ENCODE data around the gene TBATA. TPM values are rescaled to one million over a fixed set of nuclear protein-coding genes. Genes with fewer than 3 reads are reported as not detected.

TBATA gene
- total RNA-seq, 1 experiment from 2014 or later = not detected

DNA sequence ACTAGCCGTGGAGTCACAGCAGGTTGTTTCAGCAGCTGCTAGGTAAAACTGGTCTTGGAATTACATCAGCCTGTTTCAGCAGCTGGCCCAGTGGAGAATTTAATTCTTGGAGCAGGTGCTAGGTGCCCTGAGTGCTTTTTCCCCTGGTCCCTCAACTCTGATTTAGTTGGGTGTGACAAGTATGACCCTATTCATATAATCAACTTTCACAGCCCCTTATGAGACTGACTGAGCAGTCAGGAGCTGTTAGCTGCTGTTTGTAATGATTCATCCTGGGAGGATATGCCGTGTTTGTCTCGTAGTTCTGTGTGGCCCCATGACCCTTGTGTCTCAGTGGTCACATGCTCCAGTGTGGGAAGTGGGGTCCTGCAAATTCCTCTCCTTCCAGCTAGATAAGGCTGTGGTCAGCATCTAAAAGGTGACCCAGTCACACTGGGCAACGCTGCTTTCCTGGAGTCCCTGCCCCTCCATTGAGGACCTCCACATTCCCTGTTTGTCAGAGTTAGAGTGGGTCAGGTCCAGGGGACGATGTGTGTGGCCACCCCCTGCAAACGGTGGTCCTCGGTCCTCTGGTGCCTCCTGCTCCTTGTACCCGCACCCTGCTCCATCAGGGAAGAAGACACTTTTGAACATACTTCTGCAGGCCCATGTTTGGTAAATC, 28.3 kb downstream of the TBATA start:
- CTCF ChIA-PET = no interaction called here
- intact Hi-C loops (cut with micrococcal nuclease; ENCODE audit: unreplicated experiment) = no loop called here

DNA sequence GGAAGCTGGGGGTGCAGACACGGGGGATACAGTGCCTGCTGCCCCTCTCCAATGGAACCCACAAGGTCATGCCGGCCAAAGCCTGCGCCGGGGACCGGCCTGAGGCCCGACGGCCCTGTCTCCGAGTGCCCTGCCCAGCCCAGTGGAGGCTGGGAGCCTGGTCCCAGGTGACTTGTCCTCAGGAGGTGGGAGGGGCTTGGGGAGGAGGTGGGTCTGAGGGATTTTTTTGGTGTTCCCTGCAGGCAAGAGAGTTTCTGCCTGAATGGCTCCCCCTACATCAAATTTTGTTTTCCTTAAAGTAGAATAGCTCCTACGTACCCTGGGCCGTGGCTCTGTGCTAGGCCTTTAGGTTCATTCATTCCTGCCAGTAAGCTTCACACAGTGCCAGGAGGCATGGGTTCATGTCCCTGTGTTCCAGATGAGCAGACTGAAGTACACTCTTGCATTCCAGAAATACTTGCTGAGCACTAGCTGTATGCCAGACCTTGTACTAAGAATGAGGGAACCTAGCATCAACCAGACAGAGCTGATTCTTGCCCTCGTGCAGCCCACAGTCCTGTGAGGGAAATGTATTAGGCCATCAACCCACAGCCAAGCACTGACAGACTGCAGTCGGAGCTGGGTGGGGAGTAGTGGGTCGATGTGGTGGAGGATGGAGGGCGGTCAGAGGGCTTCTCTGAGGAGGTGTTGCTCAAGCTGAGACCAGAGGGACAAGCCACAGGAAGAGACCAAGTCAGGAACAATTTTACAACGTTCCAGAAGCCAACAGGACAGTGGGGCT, 31.1 kb downstream of the TBATA start:
- no peak for TF ChIP-seq EZH2 (IDR thresholded peaks at IDR 0.05; ENCODE audit: borderline replicate concordance, low read depth, low read length, poor library complexity, severe bottlenecking)
- TF ChIP-seq, protein P1, sequence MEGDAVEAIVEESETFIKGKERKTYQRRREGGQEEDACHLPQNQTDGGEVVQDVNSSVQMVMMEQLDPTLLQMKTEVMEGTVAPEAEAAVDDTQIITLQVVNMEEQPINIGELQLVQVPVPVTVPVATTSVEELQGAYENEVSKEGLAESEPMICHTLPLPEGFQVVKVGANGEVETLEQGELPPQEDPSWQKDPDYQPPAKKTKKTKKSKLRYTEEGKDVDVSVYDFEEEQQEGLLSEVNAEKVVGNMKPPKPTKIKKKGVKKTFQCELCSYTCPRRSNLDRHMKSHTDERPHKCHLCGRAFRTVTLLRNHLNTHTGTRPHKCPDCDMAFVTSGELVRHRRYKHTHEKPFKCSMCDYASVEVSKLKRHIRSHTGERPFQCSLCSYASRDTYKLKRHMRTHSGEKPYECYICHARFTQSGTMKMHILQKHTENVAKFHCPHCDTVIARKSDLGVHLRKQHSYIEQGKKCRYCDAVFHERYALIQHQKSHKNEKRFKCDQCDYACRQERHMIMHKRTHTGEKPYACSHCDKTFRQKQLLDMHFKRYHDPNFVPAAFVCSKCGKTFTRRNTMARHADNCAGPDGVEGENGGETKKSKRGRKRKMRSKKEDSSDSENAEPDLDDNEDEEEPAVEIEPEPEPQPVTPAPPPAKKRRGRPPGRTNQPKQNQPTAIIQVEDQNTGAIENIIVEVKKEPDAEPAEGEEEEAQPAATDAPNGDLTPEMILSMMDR (conservative IDR thresholded peaks at IDR 0.05; ENCODE audit: low read depth, low read length) = no peak
- Histone ChIP-seq H3K27ac (ENCODE audit: low read depth, low read length, poor library complexity, severe bottlenecking) (no peak overlapping the region), H3K36me3 (ENCODE audit: insufficient read depth, low read length, poor library complexity, severe bottlenecking) (no peaks in the 10 kb centered on the region), H3K27me3 (replicated peaks; ENCODE audit: insufficient read depth, low read depth, low read length, poor library complexity) (no peaks in the 10 kb centered on the region), H3K4me1 (ENCODE audit: insufficient read depth, low read length, poor library complexity, severe bottlenecking) (no peaks in the 10 kb centered on the region), H3K4me3 (ENCODE audit: low read depth, low read length, poor library complexity, severe bottlenecking) (no peak overlapping the region), H3K9me3 (ENCODE audit: low read depth, low read length, poor library complexity, severe bottlenecking) (no peaks in the 10 kb centered on the region)
- CTCF ChIA-PET = no interaction called here
- intact Hi-C loops (cut with micrococcal nuclease; ENCODE audit: unreplicated experiment) = no loop called here
- POLR2A ChIA-PET (ENCODE audit: low non-redundant PET) = no interaction called here
- DNase-seq (ENCODE audit: low spot score) = no peak
- no TSS peak for BruUV-seq (replicated peaks)

More for the DNA sequence above, 28.3 kb downstream of the TBATA start:
- no TSS peak for BruUV-seq (replicated peaks)
- POLR2A ChIA-PET (ENCODE audit: low non-redundant PET) = interaction anchor here (0.8 kb wide), 1 partner anchor 11 kb away, joined by 3 read pairs; no protein-coding TSS in a partner anchor
- Histone ChIP-seq H3K27me3 (replicated peaks; ENCODE audit: insufficient read depth, low read depth, low read length, poor library complexity) (no peaks in the 10 kb centered on the region), H3K4me1 (ENCODE audit: insufficient read depth, low read length, poor library complexity, severe bottlenecking) (peaks cover 11% of the 10 kb centered on the region), H3K27ac (ENCODE audit: low read depth, low read length, poor library complexity, severe bottlenecking) (no peak overlapping the region), H3K36me3 (ENCODE audit: insufficient read depth, low read length, poor library complexity, severe bottlenecking) (no peaks in the 10 kb centered on the region), H3K9me3 (ENCODE audit: low read depth, low read length, poor library complexity, severe bottlenecking) (no peaks in the 10 kb centered on the region), H3K4me3 (ENCODE audit: low read depth, low read length, poor library complexity, severe bottlenecking) (no peak overlapping the region)
- DNase-seq (ENCODE audit: low spot score) = no peak
- TF ChIP-seq EZH2 (IDR thresholded peaks at IDR 0.05; ENCODE audit: borderline replicate concordance, low read depth, low read length, poor library complexity, severe bottlenecking) = no peak

DNA sequence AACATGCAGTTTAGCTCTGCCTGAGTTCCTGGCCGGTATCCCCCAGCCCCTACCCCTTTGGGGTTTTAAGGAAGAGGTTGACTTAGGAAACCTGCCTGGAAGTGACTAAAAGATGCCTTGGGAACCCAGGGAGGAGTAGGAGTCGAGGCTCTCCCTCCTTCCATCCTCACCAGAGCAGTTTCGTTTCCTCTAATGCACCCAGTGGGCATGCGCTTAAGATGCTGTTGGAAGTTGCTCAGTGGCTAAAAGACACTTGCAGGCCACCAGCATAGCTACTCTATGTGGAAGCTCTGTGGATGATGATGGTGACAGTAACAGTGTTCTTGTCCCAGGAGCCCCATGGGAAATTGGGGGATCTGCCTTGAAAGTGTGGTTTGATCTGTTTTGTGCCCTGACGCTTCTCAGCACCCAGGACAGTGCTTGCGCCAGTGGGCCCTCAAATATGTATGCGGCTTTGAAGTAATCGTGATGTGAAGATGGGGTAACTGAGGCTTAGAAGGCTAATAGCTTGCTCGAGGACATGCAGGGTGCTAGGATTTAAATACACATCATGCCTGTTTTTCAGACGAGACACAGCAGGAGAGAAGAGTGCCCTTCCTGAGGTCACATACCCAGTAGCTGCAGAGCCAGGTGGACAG, 32.0 kb downstream of the TBATA start:
- no peak for TF ChIP-seq EZH2 (IDR thresholded peaks at IDR 0.05; ENCODE audit: borderline replicate concordance, low read depth, low read length, poor library complexity, severe bottlenecking)
- TF ChIP-seq, protein P1 (conservative IDR thresholded peaks at IDR 0.05; ENCODE audit: low read depth, low read length) = no peak
- Histone ChIP-seq H3K4me1 (ENCODE audit: insufficient read depth, low read length, poor library complexity, severe bottlenecking) (no peaks in the 10 kb centered on the region), H3K4me3 (ENCODE audit: low read depth, low read length, poor library complexity, severe bottlenecking) (no peak overlapping the region), H3K36me3 (ENCODE audit: insufficient read depth, low read length, poor library complexity, severe bottlenecking) (no peaks in the 10 kb centered on the region), H3K9me3 (ENCODE audit: low read depth, low read length, poor library complexity, severe bottlenecking) (no peaks in the 10 kb centered on the region), H3K27me3 (replicated peaks; ENCODE audit: insufficient read depth, low read depth, low read length, poor library complexity) (no peaks in the 10 kb centered on the region), H3K27ac (ENCODE audit: low read depth, low read length, poor library complexity, severe bottlenecking) (no peak overlapping the region)
- intact Hi-C loops (cut with micrococcal nuclease; ENCODE audit: unreplicated experiment) = no loop called here
- ChIA-PET CTCF (no interaction called here), POLR2A (ENCODE audit: low non-redundant PET) (no interaction called here)
- no peak for DNase-seq (ENCODE audit: low spot score)
- BruUV-seq (replicated peaks) = no TSS peak
